Spleen (tissue), 7 donors: ENCODE data around the gene NPW.

ENCODE experiments used
- CTCF ChIP-seq, 11 experiments: fragments of 200-600 bp in 7 of 11; fragments of 450-650 bp in 4 of 11; sonication (generic) in 4 of 11; IDR thresholded peaks in 8 of 11; conservative IDR thresholded peaks in 3 of 11; 1 replicate in 7 of 11; 2 replicates in 4 of 11; pipeline versions ENCODE4 v1.4.0 to v1.8.0; 2016 to 2021; ENCODE audit warnings: antibody characterized with exemption in 11 of 11, inconsistent platforms in 4 of 11, mild to moderate bottlenecking in 1 of 11
- POLR2A ChIP-seq, 3 donors: fragments of 450-650 bp; IDR thresholded peaks; one replicate each; pipeline ENCODE4 v1.5.1; 2017; ENCODE audit warnings: antibody characterized with exemption in 3 of 3, mild to moderate bottlenecking in 1 of 3
- POLR2AphosphoS5 ChIP-seq, 3 donors: sonication (generic); formaldehyde crosslinking; IDR thresholded peaks; one replicate each; pipeline ENCODE4 v1.5.1; 2017; ENCODE audit warnings: antibody characterized with exemption in 3 of 3
- donor health status: DM: no; HTN: no; CAD: no; lungs with moderate emphysema.
- donor health status: DM: no; HTN: no; CAD: no.
- donor health status: DM: no; HTN: no; CAD: no.

GRCh38 chr16:2015947-2016208 lies 3.7 kb upstream of the NPW start:
- no peak for TF ChIP-seq POLR2A (IDR thresholded peaks at IDR 0.05)
- TF ChIP-seq CTCF (IDR thresholded peaks at IDR 0.05 in 8 of 11, conservative IDR thresholded peaks at IDR 0.05 in 3 of 11): no peak
- TF ChIP-seq POLR2AphosphoS5 (IDR thresholded peaks at IDR 0.05): no peak
